ENCODE measurements around the gene BMF. TPM values are rescaled to one million over a fixed set of nuclear protein-coding genes. Genes with fewer than 3 reads are reported as not detected.
A peak's percentile ranks its signal among the peaks of the same experiment; 100 is the strongest.

The BMF gene
- total and polyA plus RNA-seq, 2 of the 4 experiments (the other 2 are of a cell fraction): 2.4 to 2.9 TPM

DNA sequence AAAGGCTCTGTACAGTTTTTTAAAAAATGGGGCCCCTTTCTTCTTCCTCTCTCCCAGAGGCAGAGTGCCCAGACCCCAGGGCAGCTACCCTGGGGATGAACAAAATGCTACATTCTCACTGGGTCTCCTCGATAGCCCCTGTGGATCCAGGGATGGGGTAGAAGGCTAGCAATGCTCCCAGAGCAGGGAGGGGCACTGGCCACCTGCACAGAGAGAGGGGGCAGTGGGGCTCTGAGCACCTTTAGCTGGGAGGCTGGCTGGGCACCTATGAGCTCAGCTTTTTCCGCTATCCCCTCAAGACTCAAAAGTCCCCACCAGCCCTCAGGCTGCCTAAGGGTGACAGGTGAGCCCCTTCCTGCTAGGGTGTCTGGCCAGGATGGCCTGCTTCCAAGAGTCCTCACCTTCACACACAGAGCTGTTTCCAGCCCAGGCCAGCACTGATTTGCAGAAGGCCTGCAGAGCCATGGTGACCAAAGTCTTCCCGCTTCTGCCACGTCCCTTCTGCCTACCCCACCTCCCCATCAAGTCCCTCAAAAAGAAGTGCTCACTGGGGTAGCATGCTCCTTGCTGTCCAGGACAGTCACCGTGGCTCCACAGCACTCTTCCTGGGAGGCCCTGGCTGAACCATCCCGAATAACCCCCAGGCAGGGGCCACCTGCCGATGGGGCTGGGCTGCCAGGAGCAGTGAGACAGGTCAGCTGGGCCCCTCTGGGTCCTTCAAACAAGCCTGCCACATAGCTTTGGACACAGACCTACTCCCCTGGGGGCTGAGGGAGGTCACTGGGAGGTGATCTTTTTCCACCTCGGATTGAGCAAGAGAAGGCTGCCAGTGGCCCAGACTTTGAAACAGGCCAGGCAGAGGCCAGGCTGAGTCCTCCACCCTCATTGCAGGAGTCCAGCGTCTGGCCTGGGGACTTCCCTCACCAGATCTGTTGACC, 20.4 kb downstream of the BMF start:
- no peak for ATAC-seq (ENCODE audit: low read depth)

More for the DNA sequence above, 20.4 kb downstream of the BMF start:
- no peaks in the 10 kb centered on the region for H3K9me3 ChIP-seq (ENCODE audit: control insufficient read depth, insufficient read depth, low read length)
- peaks cover 10% of the 10 kb centered on the region; the same call in 1 of the 2 replicates for H3K36me3 ChIP-seq (ENCODE audit: control insufficient read depth, insufficient read depth, low read length)
- peak overlapping the region; percentile 94 for H2BK20ac ChIP-seq (ENCODE audit: low read depth, low read length)
- intact Hi-C loops (cut with micrococcal nuclease): no loop called here
- DNase-seq: no peak
- H3K4me3 ChIP-seq (ENCODE audit: insufficient read depth, low read depth, low read length): no peak overlapping the region
- CTCF ChIA-PET: interaction anchor here (0.8 to 1.2 kb wide), 2 partner anchors 11 to 187 kb away, joined by 3 read pairs; no protein-coding TSS in a partner anchor
- peaks cover 51% of the 10 kb centered on the region for H3K9me1 ChIP-seq (ENCODE audit: insufficient read depth, low read length)
- peak overlapping the region; percentile 95 for H2BK120ac ChIP-seq (ENCODE audit: low read depth, low read length)
- peak overlapping the region; percentile 95 for H3K4ac ChIP-seq (ENCODE audit: low read depth, low read length)
- H2AK9ac ChIP-seq (replicated peaks; ENCODE audit: low read depth, low read length, poor library complexity): peak overlapping the region; percentile 68
- TF ChIP-seq CEBPB (IDR thresholded peaks at IDR 0.05; ENCODE audit: low read depth, low read length) (peak; percentile 56), SMC3 (IDR thresholded peaks at IDR 0.05; ENCODE audit: low read depth, low read length) (no peak)
- TF ChIP-seq, protein P1, sequence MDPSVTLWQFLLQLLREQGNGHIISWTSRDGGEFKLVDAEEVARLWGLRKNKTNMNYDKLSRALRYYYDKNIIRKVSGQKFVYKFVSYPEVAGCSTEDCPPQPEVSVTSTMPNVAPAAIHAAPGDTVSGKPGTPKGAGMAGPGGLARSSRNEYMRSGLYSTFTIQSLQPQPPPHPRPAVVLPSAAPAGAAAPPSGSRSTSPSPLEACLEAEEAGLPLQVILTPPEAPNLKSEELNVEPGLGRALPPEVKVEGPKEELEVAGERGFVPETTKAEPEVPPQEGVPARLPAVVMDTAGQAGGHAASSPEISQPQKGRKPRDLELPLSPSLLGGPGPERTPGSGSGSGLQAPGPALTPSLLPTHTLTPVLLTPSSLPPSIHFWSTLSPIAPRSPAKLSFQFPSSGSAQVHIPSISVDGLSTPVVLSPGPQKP (IDR thresholded peaks at IDR 0.05; ENCODE audit: borderline replicate concordance, low read depth, low read length): no peak
- no TSS peak for BruUV-seq (replicated peaks)
- in situ Hi-C loops (cut with MboI; ENCODE audit: low sequenced_read_pairs): no loop called here
- POLR2A ChIA-PET (ENCODE audit: unreplicated experiment): no interaction called here
- H4K5ac ChIP-seq (ENCODE audit: low read depth, low read length): peak overlapping the region; percentile 4
- no peaks in the 10 kb centered on the region for H3K27me3 ChIP-seq (ENCODE audit: control insufficient read depth, insufficient read depth, low read length)
- peak overlapping the region; percentile 91 for H2AK5ac ChIP-seq (ENCODE audit: low read depth, low read length)
- H3K27ac ChIP-seq (ENCODE audit: insufficient read depth, low read length): peak overlapping the region; percentile 3
- H2BK15ac ChIP-seq (ENCODE audit: low read depth, low read length): peak overlapping the region; percentile 71; the same call in 2 of the 3 replicates
- H4K20me1 ChIP-seq (ENCODE audit: insufficient read depth, low read length): no peaks in the 10 kb centered on the region
- H3K18ac ChIP-seq (ENCODE audit: low read depth, low read length): peak overlapping the region; percentile 24
- peak overlapping the region; percentile 87 for H4K91ac ChIP-seq (ENCODE audit: insufficient read depth, low read depth, low read length)
- peak overlapping the region; percentile 90 for H3K14ac ChIP-seq (replicated peaks; ENCODE audit: low read depth, low read length)
- peak overlapping the region in 1 of 2 experiments; percentile 80; a peak in 3 of 4 replicates for H4K8ac ChIP-seq (ENCODE audit: low read depth in 2 of 2, low read length in 2 of 2)
- peak overlapping the region; percentile 84 for H2AFZ ChIP-seq (replicated peaks; ENCODE audit: low read length, poor library complexity)
- H3K9ac ChIP-seq (ENCODE audit: low read depth, low read length): no peak overlapping the region
- H3K56ac ChIP-seq (ENCODE audit: extremely low read depth, insufficient read depth, low read length): peak overlapping the region; percentile 24; the same call in 1 of the 2 replicates
- H3K79me1 ChIP-seq (ENCODE audit: low read depth in 1 of 2, low read length in 2 of 2): peaks cover 0 to 43% of the 10 kb centered on the region in 2 experiments; a peak in 3 of 4 replicates
- dilution Hi-C loops (cut with HindIII; ENCODE audit: low sequenced_read_pairs, unreplicated experiment): no loop called here
- no peak overlapping the region for H3K4me2 ChIP-seq (ENCODE audit: low read depth, low read length)
- peak overlapping the region; percentile 29 for H2BK5ac ChIP-seq (ENCODE audit: low read depth, low read length, poor library complexity, severe bottlenecking)
- peak overlapping the region; percentile 91; the same call in 1 of the 2 replicates for H3K23ac ChIP-seq (ENCODE audit: low read depth, low read length)
- peaks cover 50% of the 10 kb centered on the region for H3K4me1 ChIP-seq (ENCODE audit: control insufficient read depth, insufficient read depth, low read length)
- 60% methylated on average over 3 of the region's 9 CpGs; no CpG with 5 or more reads in 1 of the 2 experiments for WGBS, 2 experiments (ENCODE audit: extremely low coverage in 2 of 2, insufficient read length in 1 of 2)
